Tibial nerve (tissue), 4 donors: ENCODE data around the gene PCSK6. TPM values are rescaled to one million over a fixed set of nuclear protein-coding genes. Genes with fewer than 3 reads are reported as not detected.

ENCODE experiments used
- DNase-seq, 2 donors: peaks; one replicate each; pipeline ENCODE4 v3.0.0-alpha.2; 2019; ENCODE audit warnings: low spot score in 2 of 2
- H3K27ac ChIP-seq, 4 donors: fragments of 200-600 bp; sonication (generic) in 3 of 4; one replicate each; pipeline ENCODE4 v1.5.1; 2017 to 2019; ENCODE audit warnings: mild to moderate bottlenecking in 1 of 4
- H3K27me3 ChIP-seq, 2 donors: fragments of 200-600 bp; sonication (generic) in 1 of 2; one replicate each; pipeline versions ENCODE4 v1.5.1 to v1.6.0; 2017 to 2019
- H3K36me3 ChIP-seq, 3 donors: fragments of 200-600 bp; sonication (generic); one replicate each; pipeline ENCODE4 v1.5.1; 2018 to 2019
- H3K4me1 ChIP-seq, 4 donors: fragments of 200-600 bp; sonication (generic) in 3 of 4; one replicate each; pipeline ENCODE4 v1.5.1; 2017 to 2019
- H3K4me3 ChIP-seq, 4 donors: fragments of 200-600 bp; sonication (generic) in 3 of 4; one replicate each; pipeline ENCODE4 v1.5.1; 2017 to 2019; ENCODE audit warnings: mild to moderate bottlenecking in 1 of 4, moderate library complexity in 1 of 4
- H3K9me3 ChIP-seq, 4 donors: fragments of 200-600 bp; sonication (generic) in 3 of 4; one replicate each; pipeline ENCODE4 v1.5.1; 2017 to 2019
- EP300 ChIP-seq, 2 donors: sonication (generic); formaldehyde crosslinking; IDR thresholded peaks; one replicate each; pipeline ENCODE4 v1.6.1; 2017; ENCODE audit warnings: antibody characterized with exemption in 2 of 2, mild to moderate bottlenecking in 1 of 2
- POLR2A ChIP-seq, 2 donors: fragments of 450-650 bp; IDR thresholded peaks; one replicate each; pipeline ENCODE4 v1.6.1; 2017; ENCODE audit warnings: antibody characterized with exemption in 2 of 2, mild to moderate bottlenecking in 2 of 2, moderate library complexity in 2 of 2
- WGBS, 2 donors: methylation state at CpG; one replicate each; pipeline ENCODE4 v1.1.5; 2018; 5-methylcytosine and 5-hydroxymethylcytosine counted together
- total RNA-seq, 4 donors: library from RNA; depleted of rRNA; stranded (reverse); fragments of >200 nt; gene quantifications; one replicate each; pipeline ENCODE4 v1.1.0, GENCODE V29; 2016
- TF ChIP-seq, protein P1 (sequence below), 5 experiments: fragments of 200-600 bp in 3 of 5; fragments of 450-650 bp in 2 of 5; sonication (generic) in 3 of 5; IDR thresholded peaks; one replicate each; pipeline ENCODE4 v1.5.1; 2016 to 2019; ENCODE audit warnings: antibody characterized with exemption in 5 of 5, mild to moderate bottlenecking in 3 of 5, moderate library complexity in 2 of 5

The PCSK6 gene
- total RNA-seq, 4 donors from 2014 or later, result 8.5 to 27.0 (median 13.2) TPM

DNA sequence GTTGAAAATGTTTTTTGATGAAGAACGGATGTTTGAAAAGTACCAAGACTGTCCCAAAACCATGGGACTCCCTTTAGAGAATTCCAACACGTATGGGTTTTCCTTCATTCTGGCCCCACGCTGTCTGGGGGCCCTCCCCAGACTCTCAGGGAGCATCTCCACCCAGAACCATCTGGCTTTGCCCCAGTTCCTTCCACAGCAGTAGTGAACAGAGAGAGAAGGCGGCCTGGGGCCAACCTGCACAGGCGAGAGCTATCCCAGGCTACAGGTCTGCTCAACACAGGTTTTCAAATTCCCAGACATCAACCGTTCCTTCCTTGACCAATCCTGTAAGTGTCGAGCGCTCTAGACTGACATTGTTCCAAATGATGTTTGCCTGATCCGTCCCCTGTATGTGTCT, 101.9 kb downstream of the PCSK6 start:
- H3K4me3 ChIP-seq, result no peak overlapping the region

DNA sequence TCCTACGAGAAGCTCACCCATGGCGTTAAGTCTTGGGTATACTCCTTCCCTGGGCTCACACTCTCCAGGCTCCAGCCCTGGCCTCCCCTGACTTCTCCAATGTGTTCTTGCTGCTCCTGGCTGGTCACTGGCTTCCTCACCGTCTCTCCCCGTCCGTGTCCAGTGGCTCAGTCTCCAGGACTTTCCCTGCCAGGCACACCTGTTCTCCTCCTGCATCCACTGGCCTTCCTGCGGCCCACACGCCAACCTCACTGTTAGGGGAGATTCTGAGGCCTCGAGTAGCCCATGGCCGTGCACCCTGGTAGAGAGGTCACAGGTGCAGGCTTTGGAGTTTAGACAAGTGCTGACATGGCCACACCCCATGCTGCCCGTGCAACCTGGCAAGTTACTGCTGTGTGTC, 102.5 kb downstream of the PCSK6 start:
- H3K9me3 ChIP-seq, result no peaks in the 10 kb centered on the region
- DNase-seq, result no peak
- 84 to 90% methylated on average over 10 of the region's 10 CpGs for WGBS, 2 donors
- TF ChIP-seq EP300 (IDR thresholded peaks at IDR 0.05) (no peak), POLR2A (IDR thresholded peaks at IDR 0.05) (no peak)
- TF ChIP-seq, protein P1, sequence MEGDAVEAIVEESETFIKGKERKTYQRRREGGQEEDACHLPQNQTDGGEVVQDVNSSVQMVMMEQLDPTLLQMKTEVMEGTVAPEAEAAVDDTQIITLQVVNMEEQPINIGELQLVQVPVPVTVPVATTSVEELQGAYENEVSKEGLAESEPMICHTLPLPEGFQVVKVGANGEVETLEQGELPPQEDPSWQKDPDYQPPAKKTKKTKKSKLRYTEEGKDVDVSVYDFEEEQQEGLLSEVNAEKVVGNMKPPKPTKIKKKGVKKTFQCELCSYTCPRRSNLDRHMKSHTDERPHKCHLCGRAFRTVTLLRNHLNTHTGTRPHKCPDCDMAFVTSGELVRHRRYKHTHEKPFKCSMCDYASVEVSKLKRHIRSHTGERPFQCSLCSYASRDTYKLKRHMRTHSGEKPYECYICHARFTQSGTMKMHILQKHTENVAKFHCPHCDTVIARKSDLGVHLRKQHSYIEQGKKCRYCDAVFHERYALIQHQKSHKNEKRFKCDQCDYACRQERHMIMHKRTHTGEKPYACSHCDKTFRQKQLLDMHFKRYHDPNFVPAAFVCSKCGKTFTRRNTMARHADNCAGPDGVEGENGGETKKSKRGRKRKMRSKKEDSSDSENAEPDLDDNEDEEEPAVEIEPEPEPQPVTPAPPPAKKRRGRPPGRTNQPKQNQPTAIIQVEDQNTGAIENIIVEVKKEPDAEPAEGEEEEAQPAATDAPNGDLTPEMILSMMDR (IDR thresholded peaks at IDR 0.05), result no peak
- no peak overlapping the region for H3K4me3 ChIP-seq
- no peaks in the 10 kb centered on the region for H3K36me3 ChIP-seq
- no peaks in the 10 kb centered on the region for H3K27me3 ChIP-seq
- H3K27ac ChIP-seq, result no peak overlapping the region
- no peaks in the 10 kb centered on the region for H3K4me1 ChIP-seq

More for the DNA sequence above, 101.9 kb downstream of the PCSK6 start:
- TF ChIP-seq POLR2A (IDR thresholded peaks at IDR 0.05), result no peak
- TF ChIP-seq EP300 (IDR thresholded peaks at IDR 0.05), result no peak
- TF ChIP-seq, protein P1 (IDR thresholded peaks at IDR 0.05), result no peak
- WGBS, 2 donors, result 79 to 80% methylated on average over 9 of the region's 9 CpGs
- H3K9me3 ChIP-seq, result no peaks in the 10 kb centered on the region
- no peaks in the 10 kb centered on the region for H3K4me1 ChIP-seq
- no peaks in the 10 kb centered on the region for H3K36me3 ChIP-seq
- no peak for DNase-seq
- no peaks in the 10 kb centered on the region for H3K27me3 ChIP-seq
- H3K27ac ChIP-seq, result no peak overlapping the region

DNA sequence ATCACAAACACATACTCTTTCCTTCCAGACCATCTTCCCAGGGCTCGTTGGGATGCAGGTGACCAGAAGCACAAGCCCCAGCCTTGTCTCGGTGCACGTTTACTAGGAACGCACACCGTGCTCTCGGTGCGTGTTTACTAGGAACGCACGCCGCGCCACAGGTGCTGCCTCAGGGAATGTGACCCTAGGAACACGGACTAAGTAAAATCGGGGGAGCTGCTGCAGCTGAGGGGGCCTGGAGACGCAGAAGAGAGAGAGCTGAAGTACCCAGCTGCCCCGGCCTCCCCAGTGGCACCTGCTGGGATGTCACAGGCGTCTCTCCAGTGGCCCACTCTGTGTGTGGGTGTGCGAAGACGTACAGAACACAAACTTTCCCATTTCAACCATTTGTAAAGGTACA, 103.5 kb downstream of the PCSK6 start:
- no peaks in the 10 kb centered on the region for H3K4me1 ChIP-seq
- no peak for TF ChIP-seq EP300 (IDR thresholded peaks at IDR 0.05)
- no peak for TF ChIP-seq POLR2A (IDR thresholded peaks at IDR 0.05)
- TF ChIP-seq, protein P1 (IDR thresholded peaks at IDR 0.05), result no peak
- H3K9me3 ChIP-seq, result no peaks in the 10 kb centered on the region
- no peak overlapping the region for H3K27ac ChIP-seq
- H3K36me3 ChIP-seq, result no peaks in the 10 kb centered on the region
- no peak overlapping the region for H3K4me3 ChIP-seq
- 92 to 94% methylated on average over 18 of the region's 18 CpGs for WGBS, 2 donors
- no peak for DNase-seq
- H3K27me3 ChIP-seq, result no peaks in the 10 kb centered on the region

DNA sequence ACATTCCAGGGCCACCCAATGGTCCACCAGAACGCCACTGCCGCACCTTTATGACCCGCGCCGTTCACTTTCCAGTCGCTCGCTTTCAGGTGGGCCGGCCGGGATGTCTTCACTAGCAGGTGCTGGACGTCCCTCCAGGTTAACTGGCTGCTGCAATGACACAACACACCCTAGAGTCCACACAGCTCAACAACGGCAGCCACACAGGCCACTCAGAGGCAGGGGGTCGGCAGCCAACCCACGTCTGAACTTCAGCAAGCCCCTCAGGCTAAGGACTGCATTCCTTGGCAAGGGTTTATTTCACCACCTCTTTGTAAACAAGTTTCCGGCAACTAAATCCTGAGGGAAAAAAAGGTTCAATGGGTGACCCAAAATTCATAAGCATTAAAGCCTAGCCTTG, 105.2 kb downstream of the PCSK6 start:
- Histone ChIP-seq H3K36me3 (no peaks in the 10 kb centered on the region), H3K27ac (no peak overlapping the region), H3K4me1 (no peaks in the 10 kb centered on the region), H3K9me3 (no peaks in the 10 kb centered on the region), H3K4me3 (no peak overlapping the region), H3K27me3 (no peaks in the 10 kb centered on the region)
- WGBS, 2 donors, result 75 to 78% methylated on average over 14 of the region's 14 CpGs
- no peak for DNase-seq
- TF ChIP-seq POLR2A (IDR thresholded peaks at IDR 0.05), result no peak
- TF ChIP-seq, protein P1 (IDR thresholded peaks at IDR 0.05), result no peak
- TF ChIP-seq EP300 (IDR thresholded peaks at IDR 0.05), result no peak

DNA sequence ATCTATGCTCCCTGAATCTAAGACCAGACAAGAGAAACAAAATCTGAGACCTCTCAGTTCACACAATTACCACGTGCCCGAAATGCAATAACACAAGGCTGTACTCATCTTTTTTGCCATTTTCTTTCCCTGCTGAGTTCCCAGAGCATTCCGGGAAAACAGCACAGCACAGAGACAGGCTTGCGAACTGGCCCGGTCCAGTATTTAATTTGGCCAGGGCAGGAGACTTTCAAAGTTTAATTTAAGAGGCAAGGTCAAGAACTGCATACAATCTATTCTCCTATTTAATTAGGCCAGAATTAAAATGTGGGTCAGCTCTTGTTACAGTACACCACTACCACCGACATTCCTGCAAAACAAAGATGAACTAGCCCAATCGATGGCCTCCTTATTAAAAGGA, 107.0 kb downstream of the PCSK6 start:
- no peak overlapping the region for H3K4me3 ChIP-seq
- H3K27ac ChIP-seq, result no peak overlapping the region
- no peaks in the 10 kb centered on the region for H3K27me3 ChIP-seq
- no peaks in the 10 kb centered on the region for H3K4me1 ChIP-seq
- 44 to 45% methylated on average over 7 of the region's 7 CpGs for WGBS, 2 donors
- DNase-seq, result no peak
- no peaks in the 10 kb centered on the region for H3K9me3 ChIP-seq
- TF ChIP-seq POLR2A (IDR thresholded peaks at IDR 0.05), result no peak
- TF ChIP-seq, protein P1 (IDR thresholded peaks at IDR 0.05), result no peak
- TF ChIP-seq EP300 (IDR thresholded peaks at IDR 0.05), result no peak
- H3K36me3 ChIP-seq, result no peaks in the 10 kb centered on the region
